Measurements from ENCODE around the gene AGAP3.

The AGAP3 gene

DNA sequence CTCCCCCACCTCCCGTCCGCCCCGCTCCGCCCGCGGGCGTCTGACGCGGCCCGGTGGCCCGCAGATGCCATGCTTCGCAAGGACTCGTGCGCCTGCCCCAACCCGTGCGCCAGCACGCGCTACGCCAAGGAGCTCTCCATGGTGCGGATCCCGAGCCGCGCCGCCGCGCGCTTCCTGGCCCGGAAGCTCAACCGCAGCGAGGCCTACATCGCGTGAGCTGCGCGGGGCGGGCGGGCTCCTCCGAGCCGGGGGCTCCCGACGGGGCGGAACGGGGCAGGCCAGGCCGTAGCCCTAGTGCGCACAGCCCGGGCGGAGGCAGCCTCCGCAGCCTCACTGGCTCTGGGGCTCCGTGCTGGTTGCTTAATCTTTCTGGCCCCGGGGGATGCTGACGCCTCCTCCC is 35.2 kb upstream of the AGAP3 start:
- no peak for TF ChIP-seq POLR2A (IDR thresholded peaks at IDR 0.05; ENCODE audit: low read length)
- TF ChIP-seq GATA1 (IDR thresholded peaks at IDR 0.05; ENCODE audit: low read depth, low read length), result no peak
- peak; percentile 69 to 76 for DNase-seq

GRCh38 chr7:151053096-151053495 is 33.2 kb upstream of the AGAP3 start:
- TF ChIP-seq GATA1 (IDR thresholded peaks at IDR 0.05; ENCODE audit: low read depth, low read length), result no peak
- no peak for TF ChIP-seq POLR2A (IDR thresholded peaks at IDR 0.05; ENCODE audit: low read length)
- DNase-seq, result no peak

GRCh38 chr7:151053751-151054150 is 32.5 kb upstream of the AGAP3 start:
- no peak for DNase-seq

GRCh38 chr7:151056283-151056665 is 30.0 kb upstream of the AGAP3 start:
- TF ChIP-seq GATA1 (IDR thresholded peaks at IDR 0.05; ENCODE audit: low read depth, low read length), result no peak
- TF ChIP-seq POLR2A (IDR thresholded peaks at IDR 0.05; ENCODE audit: low read length), result no peak
- DNase-seq, result no peak

More at GRCh38 chr7:151053751-151054150, 32.5 kb upstream of the AGAP3 start:
- TF ChIP-seq GATA1 (IDR thresholded peaks at IDR 0.05; ENCODE audit: low read depth, low read length) (no peak), POLR2A (IDR thresholded peaks at IDR 0.05; ENCODE audit: low read length) (no peak)

- no peak for DNase-seq
- TF ChIP-seq POLR2A (IDR thresholded peaks at IDR 0.05; ENCODE audit: low read length) (no peak), GATA1 (IDR thresholded peaks at IDR 0.05; ENCODE audit: low read depth, low read length) (no peak)
These were observed 29.4 kb upstream of the AGAP3 start for GRCh38 chr7:151056666-151057505.

GRCh38 chr7:151057506-151057988 is 28.7 kb upstream of the AGAP3 start, which contains the start of gene CDK5:
Gene CDK5 (minus strand): TSS chr7:151057897. CDS start chr7:151057848, 49 bp downstream.
- no peak for TF ChIP-seq POLR2A (IDR thresholded peaks at IDR 0.05; ENCODE audit: low read length)
- TF ChIP-seq GATA1 (IDR thresholded peaks at IDR 0.05; ENCODE audit: low read depth, low read length), result no peak
- DNase-seq, result no peak

DNA sequence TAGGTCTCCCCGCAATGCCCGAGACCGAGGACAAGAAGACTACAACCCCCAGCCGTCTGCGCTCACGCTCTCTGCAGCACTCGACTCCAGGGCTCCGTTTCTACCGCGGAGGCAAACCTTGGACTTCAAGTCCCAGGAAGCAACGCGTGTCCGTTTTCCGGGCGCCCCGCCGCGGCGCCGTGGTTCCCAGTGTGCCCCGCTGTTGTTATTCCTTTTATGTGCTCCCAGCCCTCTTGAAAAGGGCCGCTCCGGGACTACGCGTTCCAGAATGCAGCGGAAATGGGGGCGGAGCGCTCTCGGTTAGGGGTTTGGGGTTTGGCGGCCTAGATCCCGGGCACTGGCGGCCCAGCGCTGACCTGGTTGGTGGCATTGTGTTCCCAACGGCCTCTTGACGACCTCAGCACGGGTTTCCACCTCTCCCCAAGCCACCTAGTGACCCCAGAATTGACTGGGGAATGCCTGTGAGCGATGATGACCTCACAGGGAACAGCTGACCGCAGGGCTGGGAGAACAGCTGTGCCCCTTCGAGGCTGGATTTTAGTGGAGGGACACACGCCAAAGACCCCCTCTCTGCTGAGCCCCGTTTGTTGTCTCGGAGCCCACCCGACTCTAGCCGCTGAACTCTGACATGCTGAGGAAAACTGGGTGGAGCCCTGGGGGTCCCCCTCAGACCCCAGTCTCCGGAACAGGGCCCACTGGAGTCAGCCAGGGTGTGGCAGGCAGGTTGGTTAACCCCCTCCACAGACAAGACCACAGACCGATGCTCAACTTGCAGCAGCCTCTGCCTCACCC is 28.1 kb upstream of the AGAP3 start:
- TF ChIP-seq GATA1 (IDR thresholded peaks at IDR 0.05; ENCODE audit: low read depth, low read length) (no peak), POLR2A (IDR thresholded peaks at IDR 0.05; ENCODE audit: low read length) (peak; percentile 78)
- DNase-seq, result peak; percentile 98 to 99

GRCh38 chr7:151058781-151059366 is 27.4 kb upstream of the AGAP3 start:
- DNase-seq, result peak; percentile 50 to 65
- TF ChIP-seq GATA1 (IDR thresholded peaks at IDR 0.05; ENCODE audit: low read depth, low read length) (no peak), POLR2A (IDR thresholded peaks at IDR 0.05; ENCODE audit: low read length) (no peak)

- no peak for TF ChIP-seq GATA1 (IDR thresholded peaks at IDR 0.05; ENCODE audit: low read depth, low read length)
- TF ChIP-seq POLR2A (IDR thresholded peaks at IDR 0.05; ENCODE audit: low read length), result peak; percentile 53
- peak; percentile 76 to 82 for DNase-seq
These were observed 26.7 kb upstream of the AGAP3 start, which contains the start of gene SLC4A2 for GRCh38 chr7:151059367-151060112. Gene SLC4A2 (plus strand): TSS chr7:151059589. CDS start chr7:151061988, 2,399 bp downstream.

GRCh38 chr7:151060113-151060415 is 26.2 kb upstream of the AGAP3 start:
- TF ChIP-seq POLR2A (IDR thresholded peaks at IDR 0.05; ENCODE audit: low read length) (no peak), GATA1 (IDR thresholded peaks at IDR 0.05; ENCODE audit: low read depth, low read length) (no peak)
- DNase-seq, result no peak

- TF ChIP-seq GATA1 (IDR thresholded peaks at IDR 0.05; ENCODE audit: low read depth, low read length) (no peak), POLR2A (IDR thresholded peaks at IDR 0.05; ENCODE audit: low read length) (peak; percentile 46)
- DNase-seq, result peak; percentile 34 to 38
These were observed 25.7 kb upstream of the AGAP3 start for GRCh38 chr7:151060416-151061212.

DNA sequence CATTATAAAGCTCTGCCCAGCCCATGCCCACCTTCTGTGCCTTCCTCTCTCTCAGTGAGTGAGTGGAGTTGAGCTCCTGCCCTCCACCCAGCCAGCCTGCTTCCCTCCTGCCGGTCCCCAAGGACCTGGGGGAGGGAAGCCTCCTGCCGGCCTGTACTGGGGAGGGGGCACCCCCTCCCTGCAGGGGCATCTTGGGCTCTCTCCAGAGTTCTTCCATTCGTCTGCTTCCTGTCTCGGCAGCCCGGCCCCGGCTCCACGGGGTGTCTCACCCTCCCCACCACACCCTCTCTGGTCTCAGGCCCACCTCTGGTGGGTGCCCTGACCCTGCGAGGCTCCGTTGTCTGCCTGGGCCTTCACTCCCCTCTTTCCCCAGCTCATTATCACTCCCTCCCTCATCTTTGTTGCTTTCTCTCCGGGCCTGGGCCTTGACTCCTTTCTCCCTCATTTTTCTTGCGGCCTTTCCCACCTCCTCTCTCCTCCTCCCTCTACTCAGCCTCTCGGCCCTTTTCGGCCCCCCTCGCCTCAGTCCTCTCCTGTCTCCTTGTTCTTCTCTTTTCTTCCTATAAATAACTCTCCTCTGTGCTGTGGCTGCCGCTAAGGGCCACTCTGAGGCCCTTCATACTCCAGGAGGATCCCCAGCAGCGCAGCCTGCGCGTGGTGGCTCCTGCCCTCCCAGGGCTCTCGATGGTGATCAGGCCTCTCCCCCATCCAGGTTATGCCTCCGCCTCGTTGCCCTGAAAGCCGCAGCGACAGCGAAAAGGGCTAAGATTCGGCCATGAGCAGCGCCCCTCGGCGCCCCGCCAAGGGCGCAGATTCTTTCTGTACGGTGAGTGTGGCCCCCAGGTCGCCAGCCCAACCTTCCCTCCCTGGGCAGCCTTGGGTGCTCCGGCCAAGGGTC is 24.8 kb upstream of the AGAP3 start:
- DNase-seq, result no peak
- TF ChIP-seq GATA1 (IDR thresholded peaks at IDR 0.05; ENCODE audit: low read depth, low read length), result no peak
- no peak for TF ChIP-seq POLR2A (IDR thresholded peaks at IDR 0.05; ENCODE audit: low read length)

All from erythroblast (primary cell).